GM19193 (cell line): ENCODE results near the gene SLFN12L.

ENCODE experiments used
- POLR2A ChIP-seq: IDR thresholded peaks from 4 replicates; pipeline ENCODE4 v1.6.1; 2011; ENCODE audit not compliant: insufficient read depth, insufficient read length; ENCODE audit errors: extremely low read depth

SLFN12L gene

GRCh38 chr17:35553310-35553709 lies 15.8 kb upstream of the SLFN12L start:
- no peak for TF ChIP-seq POLR2A

- TF ChIP-seq POLR2A: no peak
Observed at GRCh38 chr17:35548978-35549377, 11.5 kb upstream of the SLFN12L start.

- TF ChIP-seq POLR2A: no peak
Observed at GRCh38 chr17:35548208-35548810, 10.8 kb upstream of the SLFN12L start.

GRCh38 chr17:35546487-35546886 lies 9.0 kb upstream of the SLFN12L start:
- no peak for TF ChIP-seq POLR2A

GRCh38 chr17:35545150-35545549 lies 7.7 kb upstream of the SLFN12L start:
- TF ChIP-seq POLR2A: no peak

- TF ChIP-seq POLR2A: no peak
Observed at GRCh38 chr17:35543856-35544255, 6.4 kb upstream of the SLFN12L start.

GRCh38 chr17:35542990-35543389 lies 5.5 kb upstream of the SLFN12L start:
- no peak for TF ChIP-seq POLR2A

- TF ChIP-seq POLR2A: no peak
Observed at GRCh38 chr17:35541434-35541833, 4.0 kb upstream of the SLFN12L start.

- TF ChIP-seq POLR2A: peak; percentile 47
Observed at GRCh38 chr17:35540589-35541404, 3.3 kb upstream of the SLFN12L start.

GRCh38 chr17:35539659-35540026 lies 2.2 kb upstream of the SLFN12L start:
- no peak for TF ChIP-seq POLR2A

GRCh38 chr17:35536664-35537171 lies 760 bp downstream of the SLFN12L start:
- peak; percentile 42 for TF ChIP-seq POLR2A

GRCh38 chr17:35534576-35535093 lies 2.8 kb downstream of the SLFN12L start:
- TF ChIP-seq POLR2A: no peak

GRCh38 chr17:35531160-35531559 lies 6.3 kb downstream of the SLFN12L start:
- TF ChIP-seq POLR2A: no peak

- no peak for TF ChIP-seq POLR2A
Observed at GRCh38 chr17:35529866-35530265, 7.6 kb downstream of the SLFN12L start.

GRCh38 chr17:35523296-35523695 lies 14.2 kb downstream of the SLFN12L start:
- no peak for TF ChIP-seq POLR2A

- no peak for TF ChIP-seq POLR2A
Observed at GRCh38 chr17:35521150-35521549, 16.3 kb downstream of the SLFN12L start.
